GM12892 (cell line): ENCODE data around the gene MTMR10.

ENCODE experiments used
- POLR2A ChIP-seq: IDR thresholded peaks from 2 replicates; pipeline ENCODE4 v1.6.1; 2011; ENCODE audit warnings: low read depth, low read length, control low read depth
- POLR2AphosphoS5 ChIP-seq: IDR thresholded peaks from 2 replicates; pipeline ENCODE4 v1.6.1; 2011; ENCODE audit warnings: low read depth, low read length, control low read depth
- TAF1 ChIP-seq: IDR thresholded peaks from 2 replicates; pipeline ENCODE4 v1.6.1; 2011; ENCODE audit warnings: low read depth, mild to moderate bottlenecking, control low read depth, low read length, borderline replicate concordance

DNA sequence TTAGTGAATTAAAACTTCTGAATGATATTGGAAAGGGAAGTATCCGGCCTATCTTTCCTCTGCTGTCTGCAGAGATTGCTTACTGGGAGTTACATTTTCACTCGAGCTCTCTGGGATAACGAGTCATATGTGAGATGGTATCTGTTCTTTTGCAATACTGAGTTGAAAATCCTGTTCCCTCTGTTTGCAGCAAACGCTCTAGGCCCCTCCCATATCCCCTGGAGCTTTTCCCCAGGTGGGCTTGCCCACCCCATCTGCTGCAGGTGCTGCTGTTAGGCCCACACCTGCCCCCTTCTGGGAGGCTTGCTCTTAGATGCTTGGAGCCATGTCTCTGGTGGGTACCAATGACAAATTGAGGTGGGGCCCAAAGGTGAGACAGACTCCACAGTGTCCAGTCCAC, 42.7 kb upstream of the MTMR10 start:
- TF ChIP-seq POLR2A (no peak), TAF1 (no peak), POLR2AphosphoS5 (no peak)
